OCI-LY3 (cell line): Measurements from ENCODE around the gene MEI4.
"Not testable (repeated sequence)": the region's sequence is repeated elsewhere in the genome, so short reads cannot be mapped to it uniquely, and the experiment has no call there.

Experiments
- H2AFZ ChIP-seq: fragments of 200-600, 300-600 bp; shearing (Covaris generic); 2 replicates; pipeline ENCODE4 v1.6.0; 2014; ENCODE audit warnings: antibody characterized with exemption, low read depth, low read length
- H3K27ac ChIP-seq: fragments of 200-600, 300-600 bp; sonication (generic); 2 replicates; pipeline ENCODE4 v1.5.1; 2014; ENCODE audit warnings: mild to moderate bottlenecking, low read length, moderate library complexity, mixed read lengths
- H3K27me3 ChIP-seq: fragments of 200-600, 300-600 bp; sonication (generic); 2 replicates; pipeline ENCODE4 v1.6.1; 2014; ENCODE audit warnings: low read depth, low read length, mixed read lengths
- H3K36me3 ChIP-seq: fragments of 200-600, 300-600 bp; sonication (generic); replicated peaks from 2 replicates; pipeline ENCODE3; 2014; ENCODE audit warnings: low read depth, low read length, mixed read lengths
- H3K4me1 ChIP-seq: fragments of 300-600, 200-600 bp; sonication (generic); 2 replicates; pipeline ENCODE4 v1.6.1; 2014; ENCODE audit warnings: low read length, mixed read lengths
- H3K4me2 ChIP-seq: fragments of 200-600, 300-600 bp; sonication (generic); 2 replicates; pipeline ENCODE4 v1.6.1; 2014; ENCODE audit warnings: low read length, mixed read lengths
- H3K4me3 ChIP-seq: fragments of 300-600, 200-600 bp; sonication (generic); 2 replicates; pipeline ENCODE4 v1.5.1; 2014; ENCODE audit warnings: antibody characterized with exemption, mild to moderate bottlenecking, low read length, moderate library complexity
- H3K79me2 ChIP-seq: fragments of 300-600, 200-600 bp; shearing (Covaris generic); 2 replicates; pipeline ENCODE4 v1.6.1; 2014; ENCODE audit warnings: mild to moderate bottlenecking, low read length, mixed read lengths
- H3K9ac ChIP-seq: fragments of 300-600, 200-600 bp; shearing (Covaris generic); 2 replicates; pipeline ENCODE4 v1.6.0; 2014; ENCODE audit warnings: mild to moderate bottlenecking, low read length, moderate library complexity
- H3K9me3 ChIP-seq: fragments of 200-600, 300-600 bp; shearing (Covaris generic); 2 replicates; pipeline ENCODE4 v1.6.1; 2014; ENCODE audit warnings: low read length, mixed read lengths; ENCODE audit not compliant: insufficient read depth
- H4K20me1 ChIP-seq: fragments of 200-600, 300-600 bp; sonication (generic); 2 replicates; pipeline ENCODE4 v1.6.1; 2016; ENCODE audit warnings: low read length, mixed read lengths; ENCODE audit not compliant: insufficient read depth
- EZH2phosphoT487 ChIP-seq: fragments of 200-600 bp; shearing (Covaris generic); IDR thresholded peaks from 2 replicates; pipeline ENCODE4 v1.6.1; 2018; ENCODE audit warnings: antibody characterized with exemption, mixed run types, low read depth
- TF ChIP-seq, protein P1 (sequence below): fragments of 200-600, 300-600 bp; sonication (generic); IDR thresholded peaks from 2 replicates; pipeline ENCODE4 v1.5.1; 2014; ENCODE audit warnings: antibody characterized with exemption, low read length, low read depth

MEI4 gene

DNA sequence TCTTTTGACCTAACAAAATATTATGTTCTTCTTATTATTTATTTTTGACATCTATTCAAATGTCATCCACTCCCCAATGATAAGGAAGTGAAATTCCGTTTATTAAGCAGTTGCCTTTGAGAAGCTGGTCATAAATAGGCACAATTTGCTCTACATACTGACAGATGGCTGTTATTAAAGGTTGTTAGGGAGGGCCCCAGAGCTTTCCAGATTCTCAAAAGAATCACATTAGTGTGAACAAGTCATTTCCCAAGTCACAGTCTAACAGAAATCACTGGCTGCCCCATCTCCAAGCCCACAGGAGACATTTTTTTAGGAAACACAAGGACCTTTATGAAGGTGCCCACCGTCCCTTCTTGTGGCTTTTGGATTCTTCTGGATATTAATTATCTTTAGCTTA, 172.4 kb downstream of the MEI4 start:
- Histone ChIP-seq H2AFZ (no peak overlapping the region), H3K9ac (no peak overlapping the region), H4K20me1 (no peaks in the 10 kb centered on the region), H3K4me2 (peak overlapping the region; percentile 46), H3K4me3 (peak overlapping the region; percentile 3; the same call in 1 of the 2 replicates), H3K36me3 (no peaks in the 10 kb centered on the region), H3K27ac (peak overlapping the region; percentile 60), H3K79me2 (no peaks in the 10 kb centered on the region), H3K9me3 (no peaks in the 10 kb centered on the region), H3K4me1 (peaks cover 60% of the 10 kb centered on the region), H3K27me3 (no peaks in the 10 kb centered on the region)
- TF ChIP-seq, protein P1, sequence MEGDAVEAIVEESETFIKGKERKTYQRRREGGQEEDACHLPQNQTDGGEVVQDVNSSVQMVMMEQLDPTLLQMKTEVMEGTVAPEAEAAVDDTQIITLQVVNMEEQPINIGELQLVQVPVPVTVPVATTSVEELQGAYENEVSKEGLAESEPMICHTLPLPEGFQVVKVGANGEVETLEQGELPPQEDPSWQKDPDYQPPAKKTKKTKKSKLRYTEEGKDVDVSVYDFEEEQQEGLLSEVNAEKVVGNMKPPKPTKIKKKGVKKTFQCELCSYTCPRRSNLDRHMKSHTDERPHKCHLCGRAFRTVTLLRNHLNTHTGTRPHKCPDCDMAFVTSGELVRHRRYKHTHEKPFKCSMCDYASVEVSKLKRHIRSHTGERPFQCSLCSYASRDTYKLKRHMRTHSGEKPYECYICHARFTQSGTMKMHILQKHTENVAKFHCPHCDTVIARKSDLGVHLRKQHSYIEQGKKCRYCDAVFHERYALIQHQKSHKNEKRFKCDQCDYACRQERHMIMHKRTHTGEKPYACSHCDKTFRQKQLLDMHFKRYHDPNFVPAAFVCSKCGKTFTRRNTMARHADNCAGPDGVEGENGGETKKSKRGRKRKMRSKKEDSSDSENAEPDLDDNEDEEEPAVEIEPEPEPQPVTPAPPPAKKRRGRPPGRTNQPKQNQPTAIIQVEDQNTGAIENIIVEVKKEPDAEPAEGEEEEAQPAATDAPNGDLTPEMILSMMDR = no peak
- TF ChIP-seq EZH2phosphoT487 = no peak

GRCh38 chr6:77829736-77830135, 176.9 kb downstream of the MEI4 start:
- H3K9me3 ChIP-seq = no peaks in the 10 kb centered on the region
- H3K27me3 ChIP-seq = no peaks in the 10 kb centered on the region
- no peak overlapping the region for H3K27ac ChIP-seq
- H3K36me3 ChIP-seq = no peaks in the 10 kb centered on the region
- no peaks in the 10 kb centered on the region for H4K20me1 ChIP-seq
- H3K79me2 ChIP-seq = no peaks in the 10 kb centered on the region
- no peak overlapping the region for H2AFZ ChIP-seq
- peaks cover 27% of the 10 kb centered on the region for H3K4me1 ChIP-seq
- no peak overlapping the region for H3K4me2 ChIP-seq
- TF ChIP-seq, protein P1 = no peak
- TF ChIP-seq EZH2phosphoT487 = no peak
- H3K4me3 ChIP-seq = no peak overlapping the region
- no peak overlapping the region for H3K9ac ChIP-seq

DNA sequence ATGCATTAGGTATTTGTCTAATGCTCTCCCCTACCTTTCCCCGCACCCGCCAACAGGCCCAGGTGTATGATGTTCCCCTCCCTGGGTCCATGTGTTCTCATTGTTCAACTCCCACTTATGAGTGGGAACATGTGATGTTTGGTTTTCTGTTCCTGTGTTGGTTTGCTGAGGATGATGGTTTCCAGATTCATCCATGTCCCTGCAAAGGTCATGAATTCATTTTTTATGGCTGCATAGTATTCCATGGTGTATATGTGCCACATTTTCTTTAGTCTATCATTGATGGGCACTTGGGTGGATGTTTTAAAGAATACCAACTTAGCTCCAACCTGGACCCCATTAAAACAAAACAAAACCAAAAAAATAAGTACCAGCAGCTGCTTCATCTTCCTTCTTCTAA, 180.9 kb downstream of the MEI4 start:
- not testable (repeated sequence) for H3K27ac ChIP-seq, H3K79me2 ChIP-seq, H2AFZ ChIP-seq, H3K27me3 ChIP-seq, H3K9ac ChIP-seq, H4K20me1 ChIP-seq, H3K9me3 ChIP-seq, H3K4me2 ChIP-seq, H3K36me3 ChIP-seq, H3K4me3 ChIP-seq
- H3K4me1 ChIP-seq = peaks cover 23% of the 10 kb centered on the region

GRCh38 chr6:77834591-77834996, 181.8 kb downstream of the MEI4 start:
- Histone ChIP-seq H3K4me2 (no peak overlapping the region), H3K27ac (no peak overlapping the region), H3K9me3 (no peaks in the 10 kb centered on the region), H3K36me3 (no peaks in the 10 kb centered on the region), H3K4me1 (peaks cover 16% of the 10 kb centered on the region), H3K79me2 (no peaks in the 10 kb centered on the region), H3K4me3 (no peak overlapping the region), H3K9ac (no peak overlapping the region), H4K20me1 (no peaks in the 10 kb centered on the region), H3K27me3 (no peaks in the 10 kb centered on the region), H2AFZ (no peak overlapping the region)
- TF ChIP-seq EZH2phosphoT487 = no peak
- TF ChIP-seq, protein P1 = no peak
